ENCODE data around the gene MAPK10. TPM values are rescaled to one million over a fixed set of nuclear protein-coding genes. Genes with fewer than 3 reads are reported as not detected.

MAPK10 gene
- total and polyA plus RNA-seq, 10 of the 15 experiments (the other 5 are each of a cell fraction or from before 2014, with no cell fraction given): 1.1 to 4.2 (median 2.4) TPM

- no peak for TF ChIP-seq POLR2AphosphoS5 (IDR thresholded peaks at IDR 0.05; ENCODE audit: low read length)
Measured at GRCh38 chr4:86013621-86014020, 346.2 kb downstream of the MAPK10 start (continued).

GRCh38 chr4:86011117-86011516, 348.7 kb downstream of the MAPK10 start:
- H3K4me2 ChIP-seq (ENCODE audit: control insufficient read depth, insufficient read depth): no peak overlapping the region
- no TSS peak for BruUV-seq (replicated peaks)
- DNase-seq (ENCODE audit: low read depth, low spot score) (no peak), FAIRE-seq (no peak), ATAC-seq (no peak)
- no peak overlapping the region for H3K27ac ChIP-seq (ENCODE audit: control insufficient read depth, insufficient read depth)
- 80% methylated on average over 1 of the region's 1 CpG for WGBS (ENCODE audit: insufficient coverage, insufficient replicate concordance, low lambda C conversion rate, missing lambda C conversion rate)
- peaks cover 2% of the 10 kb centered on the region; the same call in 1 of the 2 replicates for H3K4me1 ChIP-seq (ENCODE audit: control insufficient read depth, insufficient read depth, low read length)
- H3K4me3 ChIP-seq: no peak overlapping the region
- ChIA-PET CTCF (no interaction called here), SMC1A (ENCODE audit: uncharacterized antibody, unreplicated experiment) (no interaction called here), RAD21 (ENCODE audit: unreplicated experiment) (no interaction called here), POLR2A (no interaction called here)
- H3K27me3 ChIP-seq (replicated peaks in 1 of 2; ENCODE audit: control insufficient read depth in 2 of 2, insufficient read depth in 2 of 2, low read length in 1 of 2): no peaks in the 10 kb centered on the region
- no peaks in the 10 kb centered on the region for H4K20me1 ChIP-seq (ENCODE audit: control insufficient read depth, insufficient read depth)
- H3K79me2 ChIP-seq (ENCODE audit: control insufficient read depth, insufficient read depth, low read length): no peaks in the 10 kb centered on the region
- TF ChIP-seq NRF1 (conservative IDR thresholded peaks at IDR 0.05; ENCODE audit: low read depth, low read length) (no peak), CBFB (IDR thresholded peaks at IDR 0.05; ENCODE audit: low read depth) (no peak)
- no peak overlapping the region for H2AFZ ChIP-seq (ENCODE audit: control insufficient read depth, low read depth, low read length)
- H3K9ac ChIP-seq (ENCODE audit: control insufficient read depth, insufficient read depth, low read length): no peak overlapping the region
- no peaks in the 10 kb centered on the region for H3K36me3 ChIP-seq (ENCODE audit: control insufficient read depth in 2 of 2, insufficient read depth in 2 of 2, low read length in 1 of 2)
- in situ Hi-C loops (cut with MboI) (no loop called here), intact Hi-C loops (cut with micrococcal nuclease; ENCODE audit: unreplicated experiment) (no loop called here)
- no peaks in the 10 kb centered on the region for H3K9me3 ChIP-seq (replicated peaks; ENCODE audit: control insufficient read depth, insufficient read depth, low read length)

GRCh38 chr4:86007042-86007441, 352.8 kb downstream of the MAPK10 start:
- Histone ChIP-seq H3K9me3 (replicated peaks; ENCODE audit: control insufficient read depth, insufficient read depth, low read length) (no peaks in the 10 kb centered on the region), H3K4me1 (ENCODE audit: control insufficient read depth, insufficient read depth, low read length) (no peaks in the 10 kb centered on the region), H4K20me1 (ENCODE audit: control insufficient read depth, insufficient read depth) (no peaks in the 10 kb centered on the region), H3K9ac (ENCODE audit: control insufficient read depth, insufficient read depth, low read length) (no peak overlapping the region), H3K27ac (ENCODE audit: control insufficient read depth, insufficient read depth) (no peak overlapping the region), H3K4me2 (ENCODE audit: control insufficient read depth, insufficient read depth) (no peak overlapping the region), H3K4me3 (no peak overlapping the region), H3K27me3 (replicated peaks in 1 of 2; ENCODE audit: control insufficient read depth in 2 of 2, insufficient read depth in 2 of 2, low read length in 1 of 2) (no peaks in the 10 kb centered on the region), H3K79me2 (ENCODE audit: control insufficient read depth, insufficient read depth, low read length) (no peaks in the 10 kb centered on the region), H2AFZ (ENCODE audit: control insufficient read depth, low read depth, low read length) (no peak overlapping the region), H3K36me3 (ENCODE audit: control insufficient read depth in 2 of 2, insufficient read depth in 2 of 2, low read length in 1 of 2) (no peaks in the 10 kb centered on the region)
- 37% methylated on average over 6 of the region's 6 CpGs for WGBS (ENCODE audit: insufficient coverage, insufficient replicate concordance, low lambda C conversion rate, missing lambda C conversion rate)
- in situ Hi-C loops (cut with MboI) (no loop called here), intact Hi-C loops (cut with micrococcal nuclease; ENCODE audit: unreplicated experiment) (no loop called here)
- ATAC-seq: no peak
- RAD21 ChIA-PET (ENCODE audit: unreplicated experiment): no interaction called here
- POLR2A ChIA-PET: no interaction called here
- DNase-seq (ENCODE audit: low read depth, low spot score): no peak
- CTCF ChIA-PET: no interaction called here
- no peak for FAIRE-seq
- BruUV-seq (replicated peaks): no TSS peak
- SMC1A ChIA-PET (ENCODE audit: uncharacterized antibody, unreplicated experiment): interaction anchor here (1.2 to 1.6 kb wide), 2 partner anchors 8 to 10 kb away, joined by 3 read pairs; no protein-coding TSS in a partner anchor
- TF ChIP-seq SUPT20H (IDR thresholded peaks at IDR 0.05; ENCODE audit: borderline replicate concordance, control insufficient read depth, low read depth, low read length): no peak
- no peak for TF ChIP-seq RB1 (IDR thresholded peaks at IDR 0.05; ENCODE audit: borderline replicate concordance)
- no peak for TF ChIP-seq HDAC2 (IDR thresholded peaks at IDR 0.05)
- TF ChIP-seq CBFB (IDR thresholded peaks at IDR 0.05; ENCODE audit: low read depth): no peak
- no peak for TF ChIP-seq LARP7 (IDR thresholded peaks at IDR 0.05)
- TF ChIP-seq CREB1 (IDR thresholded peaks at IDR 0.05; ENCODE audit: low read depth): no peak
- no peak for TF ChIP-seq RELA (IDR thresholded peaks at IDR 0.05; ENCODE audit: borderline replicate concordance, partially characterized antibody)
- TF ChIP-seq NFYA (IDR thresholded peaks at IDR 0.05; ENCODE audit: borderline replicate concordance, low read depth, low read length): no peak
- TF ChIP-seq SREBF2 (IDR thresholded peaks at IDR 0.05; ENCODE audit: low read length): no peak
- TF ChIP-seq SP1 (IDR thresholded peaks at IDR 0.05; ENCODE audit: low read depth, low read length): no peak
- no peak for TF ChIP-seq ZNF687 (IDR thresholded peaks at IDR 0.05)
- no peak for TF ChIP-seq EGR1 (IDR thresholded peaks at IDR 0.05; ENCODE audit: borderline replicate concordance in 1 of 2, low read depth in 2 of 2, low read length in 2 of 2)
- TF ChIP-seq BCL11A (IDR thresholded peaks at IDR 0.05; ENCODE audit: low read depth, low read length): no peak

Measured in GM12878 (cell line).